Ishikawa (cell line): ENCODE measurements around the gene PARP8.

ENCODE experiments used
- CEBPB ChIP-seq: IDR thresholded peaks from 2 replicates; pipeline ENCODE4 v1.6.1; 2012
- CREB1 ChIP-seq: IDR thresholded peaks from 2 replicates; pipeline ENCODE4 v1.6.1; 2012; ENCODE audit warnings: low read depth
- EGR1 ChIP-seq: IDR thresholded peaks from 2 replicates; pipeline ENCODE4 v1.6.1; 2012
- EP300 ChIP-seq: IDR thresholded peaks from 2 replicates; pipeline ENCODE4 v1.6.1; 2012; ENCODE audit warnings: borderline replicate concordance
- FOXM1 ChIP-seq: IDR thresholded peaks from 2 replicates; pipeline ENCODE4 v1.6.1; 2012; ENCODE audit warnings: low read depth, borderline replicate concordance
- MAX ChIP-seq: IDR thresholded peaks from 2 replicates; pipeline ENCODE4 v1.6.1; 2012
- NFIC ChIP-seq: IDR thresholded peaks from 2 replicates; pipeline ENCODE4 v1.6.1; 2012
- RAD21 ChIP-seq: IDR thresholded peaks from 2 replicates; pipeline ENCODE4 v1.6.1; 2012; ENCODE audit warnings: low read depth
- REST ChIP-seq: IDR thresholded peaks from 2 replicates; pipeline ENCODE4 v1.6.1; 2012; ENCODE audit warnings: low read depth, mild to moderate bottlenecking
- TAF1 ChIP-seq: IDR thresholded peaks from 2 replicates; pipeline ENCODE4 v1.6.1; 2012; ENCODE audit warnings: low read depth, mild to moderate bottlenecking
- TCF12 ChIP-seq: IDR thresholded peaks from 2 replicates; pipeline ENCODE4 v1.6.1; 2012; ENCODE audit warnings: low read depth
- TEAD4 ChIP-seq: IDR thresholded peaks from 2 replicates; pipeline ENCODE4 v1.6.1; 2012
- USF1 ChIP-seq: IDR thresholded peaks from 2 replicates; pipeline ENCODE4 v1.6.1; 2012
- YY1 ChIP-seq: IDR thresholded peaks from 2 replicates; pipeline ENCODE4 v1.6.1; 2012; ENCODE audit warnings: low read depth
- ZBTB7A ChIP-seq: IDR thresholded peaks from 2 replicates; pipeline ENCODE4 v1.6.1; 2012; ENCODE audit warnings: low read depth

The PARP8 gene

GRCh38 chr5:50823568-50823967 lies 157.1 kb downstream of the PARP8 start:
- TF ChIP-seq YY1: no peak
- TF ChIP-seq USF1: no peak
- TF ChIP-seq ZBTB7A: no peak
- TF ChIP-seq TCF12: no peak
- TF ChIP-seq EP300: no peak
- TF ChIP-seq REST: no peak
- no peak for TF ChIP-seq CEBPB
- TF ChIP-seq RAD21: no peak

GRCh38 chr5:50824109-50824508 lies 157.7 kb downstream of the PARP8 start:
- TF ChIP-seq YY1 (no peak), USF1 (no peak), CEBPB (no peak), EP300 (no peak), TAF1 (no peak), CREB1 (no peak), RAD21 (no peak)

- no peak for TF ChIP-seq EGR1
- TF ChIP-seq EP300: no peak
- TF ChIP-seq NFIC: no peak
- no peak for TF ChIP-seq TEAD4
- no peak for TF ChIP-seq TAF1
- no peak for TF ChIP-seq ZBTB7A
- TF ChIP-seq RAD21: no peak
- TF ChIP-seq CEBPB: no peak
Observed at GRCh38 chr5:50827516-50828247, 161.2 kb downstream of the PARP8 start.

- TF ChIP-seq TAF1 (no peak), YY1 (no peak), MAX (no peak), RAD21 (no peak), ZBTB7A (no peak), EGR1 (no peak), REST (no peak), NFIC (no peak), CEBPB (no peak), CREB1 (no peak), FOXM1 (no peak), TEAD4 (no peak), EP300 (no peak), TCF12 (no peak), USF1 (no peak)
Observed at GRCh38 chr5:50829023-50829422, 162.6 kb downstream of the PARP8 start.

DNA sequence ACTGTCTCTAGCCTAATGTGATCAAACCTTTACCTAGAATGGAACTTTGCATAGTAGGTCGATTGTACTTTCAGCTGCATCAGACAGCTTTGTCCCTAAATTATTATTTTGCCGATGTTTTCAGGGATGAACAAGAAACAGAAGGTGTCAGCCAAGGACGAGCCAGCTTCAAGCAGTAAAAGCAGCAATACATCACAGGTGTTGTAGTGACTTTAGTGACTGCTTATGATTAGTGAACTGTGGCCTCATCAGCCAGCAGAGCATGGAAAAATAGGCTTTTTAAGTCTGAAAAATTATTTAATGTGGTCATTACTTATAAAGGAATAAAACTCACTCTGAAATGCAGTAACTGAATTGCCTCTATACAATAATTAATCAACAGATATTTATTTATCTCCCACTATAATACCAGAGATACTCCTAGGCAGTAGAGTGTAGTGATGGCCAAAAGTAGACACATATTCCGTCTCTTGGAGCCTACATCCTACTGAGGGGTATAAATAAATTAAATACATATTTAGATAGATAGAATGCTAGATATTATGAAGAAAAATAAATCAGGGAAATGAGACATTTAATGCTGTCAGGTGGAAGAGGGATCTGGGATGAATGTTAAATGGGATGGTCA lies 166.3 kb downstream of the PARP8 start:
- TF ChIP-seq EP300: no peak
- TF ChIP-seq RAD21: no peak
- TF ChIP-seq NFIC: no peak
- TF ChIP-seq TAF1: no peak
- TF ChIP-seq EGR1: no peak
- TF ChIP-seq REST: no peak
- TF ChIP-seq ZBTB7A: no peak
- TF ChIP-seq FOXM1: no peak
- TF ChIP-seq YY1: no peak
- TF ChIP-seq TEAD4: no peak
